GM12878 (cell line): ENCODE measurements around the gene ARL16.

Experiments used
- CTCF ChIP-seq, 3 experiments: IDR thresholded peaks in 2 of 3; conservative IDR thresholded peaks in 1 of 3; 2 replicates each; pipeline ENCODE4 v1.5.1; 2011; ENCODE audit warnings: low read depth in 3 of 3, low read length in 3 of 3, mild to moderate bottlenecking in 3 of 3, control low read depth in 2 of 3, moderate library complexity in 2 of 3, inconsistent platforms in 1 of 3, mixed read lengths in 1 of 3; ENCODE audit not compliant: control insufficient read depth in 2 of 3, insufficient read depth in 1 of 3; ENCODE audit errors: extremely low read depth in 1 of 3
- EGR1 ChIP-seq, 2 experiments: IDR thresholded peaks; 1 replicate in 1 of 2; 2 replicates in 1 of 2; pipeline ENCODE4 v1.6.1; 2011 to 2012; ENCODE audit warnings: low read depth in 2 of 2, low read length in 2 of 2, borderline replicate concordance in 1 of 2, mild to moderate bottlenecking in 1 of 2, moderate library complexity in 1 of 2
- POLR2A ChIP-seq: IDR thresholded peaks from 2 replicates; pipeline ENCODE4 v1.6.1; 2011; ENCODE audit warnings: low read depth, mild to moderate bottlenecking, low read length
- RAD21 ChIP-seq: IDR thresholded peaks from 2 replicates; pipeline ENCODE4 v1.6.1; 2011; ENCODE audit warnings: mild to moderate bottlenecking, low read depth, low read length, moderate library complexity; ENCODE audit not compliant: insufficient read depth
- ZBED1 ChIP-seq: IDR thresholded peaks from 2 replicates; pipeline ENCODE4 v1.6.1; 2016; ENCODE audit warnings: borderline replicate concordance
- TF ChIP-seq, protein P1 (sequence below): fragments of 450-650 bp; conservative IDR thresholded peaks from 2 replicates; pipeline ENCODE4 v1.6.1; 2017; ENCODE audit warnings: mild to moderate bottlenecking, moderate library complexity

GRCh38 chr17:81685108-81685507 is 1.5 kb upstream of the ARL16 start:
- TF ChIP-seq RAD21, result no peak
- 0 out of 2 replicates have a peak, but pooled peaks have one; percentile 16 for TF ChIP-seq POLR2A
- TF ChIP-seq CTCF (IDR thresholded peaks at IDR 0.05 in 2 of 3, conservative IDR thresholded peaks at IDR 0.05 in 1 of 3; ENCODE audit: control insufficient read depth in 2 of 3, extremely low read depth in 1 of 3, insufficient read depth in 1 of 3, low read depth in 3 of 3, low read length in 3 of 3), result no peak
- no peak for TF ChIP-seq ZBED1
- TF ChIP-seq, protein P1, sequence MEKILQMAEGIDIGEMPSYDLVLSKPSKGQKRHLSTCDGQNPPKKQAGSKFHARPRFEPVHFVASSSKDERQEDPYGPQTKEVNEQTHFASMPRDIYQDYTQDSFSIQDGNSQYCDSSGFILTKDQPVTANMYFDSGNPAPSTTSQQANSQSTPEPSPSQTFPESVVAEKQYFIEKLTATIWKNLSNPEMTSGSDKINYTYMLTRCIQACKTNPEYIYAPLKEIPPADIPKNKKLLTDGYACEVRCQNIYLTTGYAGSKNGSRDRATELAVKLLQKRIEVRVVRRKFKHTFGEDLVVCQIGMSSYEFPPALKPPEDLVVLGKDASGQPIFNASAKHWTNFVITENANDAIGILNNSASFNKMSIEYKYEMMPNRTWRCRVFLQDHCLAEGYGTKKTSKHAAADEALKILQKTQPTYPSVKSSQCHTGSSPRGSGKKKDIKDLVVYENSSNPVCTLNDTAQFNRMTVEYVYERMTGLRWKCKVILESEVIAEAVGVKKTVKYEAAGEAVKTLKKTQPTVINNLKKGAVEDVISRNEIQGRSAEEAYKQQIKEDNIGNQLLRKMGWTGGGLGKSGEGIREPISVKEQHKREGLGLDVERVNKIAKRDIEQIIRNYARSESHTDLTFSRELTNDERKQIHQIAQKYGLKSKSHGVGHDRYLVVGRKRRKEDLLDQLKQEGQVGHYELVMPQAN, result no peak
- TF ChIP-seq EGR1 (IDR thresholded peaks at IDR 0.05; ENCODE audit: borderline replicate concordance in 1 of 2, low read depth in 2 of 2, low read length in 2 of 2), result no peak
